NCI-H2227 treated with DMSO at 0.1 percent for 48 hours (cell line): Measurements from ENCODE around the gene LOXHD1.
A peak's percentile ranks its signal among the peaks of the same experiment; 100 is the strongest.

Experiments
- DNase-seq: peaks from one replicate; lab custom pipeline; 2025; lab: John Stamatoyannopoulos, UW

Gene LOXHD1

DNA sequence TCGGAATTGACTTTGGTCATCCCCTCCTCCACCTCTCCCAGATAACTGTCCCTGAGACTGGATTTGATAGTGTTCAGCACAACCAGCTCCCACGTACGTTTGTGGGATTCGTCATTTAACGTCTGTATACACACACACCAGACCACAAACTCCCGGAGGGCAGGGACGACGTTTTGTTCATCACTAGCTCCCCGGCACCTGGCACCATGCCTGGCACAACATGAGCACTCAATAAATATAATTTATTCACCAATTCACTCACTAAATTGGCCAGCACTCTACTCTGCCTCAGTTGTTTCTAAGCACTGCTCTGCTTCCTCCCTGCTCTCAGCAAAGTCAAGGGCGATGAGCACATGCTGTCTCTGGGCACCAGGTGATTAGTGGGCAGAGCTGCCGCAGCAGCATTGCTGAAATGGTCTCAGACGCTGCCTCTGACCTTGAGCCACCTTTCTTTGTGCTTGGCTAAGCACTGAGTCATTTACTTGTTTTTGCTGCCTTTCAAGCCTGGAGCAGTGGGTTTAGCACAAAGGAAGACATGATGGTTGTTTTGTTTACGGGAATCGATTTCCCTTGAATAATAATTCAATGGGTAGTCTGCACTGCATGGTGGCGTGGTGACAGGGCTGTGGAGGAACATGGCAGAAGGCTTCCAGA is 19.3 kb upstream of the LOXHD1 start:
- peak; percentile 80 for DNase-seq

DNA sequence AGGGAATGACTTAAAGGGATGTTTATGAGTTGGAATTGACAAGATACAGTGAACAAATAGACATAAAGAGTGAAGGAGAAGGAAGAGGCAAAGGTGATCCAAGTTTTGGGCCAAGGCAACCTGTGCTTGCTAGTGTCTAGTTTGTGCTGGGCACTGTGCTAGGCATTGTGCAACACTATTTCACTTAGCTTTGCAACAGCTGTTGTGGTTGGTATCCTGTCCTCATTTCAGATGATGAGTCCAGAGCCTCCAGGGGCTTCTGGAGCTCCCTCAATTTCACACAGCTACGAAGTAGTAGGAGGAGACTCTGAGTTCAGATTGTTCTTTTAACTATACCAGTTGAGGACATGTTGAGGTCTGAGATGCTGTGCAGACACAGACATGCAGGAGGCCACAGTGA is 18.1 kb upstream of the LOXHD1 start:
- no peak for DNase-seq

DNA sequence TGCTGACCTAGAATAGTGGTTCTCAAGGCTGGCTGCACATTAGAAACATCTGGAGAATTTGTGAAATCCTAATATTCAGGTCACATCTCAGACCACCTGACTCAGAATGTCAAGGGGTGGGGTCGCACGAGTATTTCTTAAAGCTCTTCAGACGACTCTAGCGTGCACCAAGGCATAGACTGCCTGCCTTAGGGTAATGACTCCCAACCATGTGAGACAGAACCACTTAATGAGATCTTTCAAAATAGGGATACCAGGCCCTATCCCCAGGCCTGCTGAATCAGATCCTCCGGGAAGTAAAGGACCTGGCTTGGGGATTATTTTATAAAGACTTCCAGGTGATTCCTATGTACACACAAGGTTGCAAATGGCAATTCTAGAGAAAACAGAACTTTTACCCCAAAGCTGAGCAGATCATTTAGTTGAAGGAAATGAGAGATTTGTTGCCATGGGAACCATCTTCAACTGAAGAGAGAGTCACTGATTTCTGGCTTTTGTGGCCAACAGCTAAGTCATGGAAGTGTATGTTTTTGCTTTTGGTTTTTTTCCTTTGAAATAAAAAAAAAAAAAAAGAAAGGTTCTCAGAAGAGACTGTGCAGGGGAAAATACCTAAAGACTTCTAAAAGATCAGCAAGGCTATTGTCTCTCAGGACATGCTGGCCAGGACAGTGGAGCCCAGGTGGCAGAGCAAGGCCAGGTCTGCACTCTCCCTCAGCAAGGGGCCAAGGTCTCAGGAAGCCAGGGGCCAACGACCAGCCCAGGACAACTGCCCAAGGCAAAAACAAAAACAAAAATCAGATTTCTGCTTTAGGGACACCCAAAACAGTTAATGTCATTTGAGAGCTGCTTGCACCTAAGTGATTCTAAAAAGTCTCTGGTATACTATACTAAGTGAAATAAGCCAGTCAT is 15.3 kb upstream of the LOXHD1 start:
- DNase-seq = peak; percentile 2

DNA sequence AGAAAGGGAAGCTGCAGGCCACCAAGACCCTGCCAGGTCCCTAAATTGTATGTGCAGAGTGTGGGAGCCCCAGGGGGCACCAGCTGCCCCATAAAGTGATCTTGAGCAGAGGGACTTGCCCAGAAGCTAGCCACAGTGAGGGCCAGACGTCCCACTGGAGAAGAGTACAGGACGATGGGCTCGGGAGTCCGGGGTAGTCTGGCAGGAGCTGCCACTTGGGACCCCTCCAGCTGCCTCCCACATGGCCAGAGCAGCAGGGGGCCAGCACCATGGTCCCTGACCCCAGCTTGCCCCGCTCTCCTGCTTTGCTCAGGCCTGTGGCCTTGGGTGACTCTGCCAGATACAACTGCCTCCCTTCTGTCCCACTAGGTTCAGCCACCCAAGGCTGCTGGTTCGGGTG is 11.7 kb upstream of the LOXHD1 start:
- no peak for DNase-seq

DNA sequence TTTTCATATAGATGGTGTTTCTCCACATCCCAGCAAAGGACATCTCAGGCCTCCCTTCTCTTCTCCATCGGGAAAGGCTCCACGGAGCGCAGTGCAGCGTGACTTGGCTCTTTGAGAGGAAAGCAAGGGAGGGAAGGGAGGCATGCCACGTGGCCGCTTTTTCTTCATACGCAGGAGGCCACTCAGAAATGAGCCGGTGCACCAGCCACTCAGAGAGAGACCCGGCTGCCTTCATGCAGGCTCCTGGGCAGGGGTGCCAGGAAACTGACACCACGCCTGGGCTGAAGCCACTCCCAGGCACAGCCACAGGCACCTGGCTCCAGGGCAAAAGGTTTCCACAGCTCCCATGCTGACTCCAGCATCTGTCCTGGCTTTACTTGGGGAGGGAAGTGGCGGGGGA is 11.1 kb upstream of the LOXHD1 start:
- no peak for DNase-seq

DNA sequence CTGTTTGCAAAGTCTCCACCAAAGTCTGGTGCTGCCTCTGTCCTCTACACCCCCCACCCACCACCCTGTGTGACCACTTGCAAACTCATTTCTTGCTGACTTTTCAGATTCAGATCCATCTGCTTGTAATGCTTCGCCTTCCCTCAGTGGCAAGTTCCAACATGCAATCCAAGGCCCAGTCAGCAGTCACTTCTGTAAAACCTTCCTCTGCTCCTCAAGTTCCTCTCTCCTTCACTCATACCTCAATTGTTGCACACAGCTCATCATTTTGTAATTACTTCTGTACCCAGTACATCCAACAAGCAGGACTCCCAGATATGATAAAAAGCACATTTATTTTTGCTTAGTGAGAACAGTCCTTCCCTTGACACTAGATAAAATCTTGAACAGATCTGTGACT is 6.5 kb upstream of the LOXHD1 start:
- no peak for DNase-seq

DNA sequence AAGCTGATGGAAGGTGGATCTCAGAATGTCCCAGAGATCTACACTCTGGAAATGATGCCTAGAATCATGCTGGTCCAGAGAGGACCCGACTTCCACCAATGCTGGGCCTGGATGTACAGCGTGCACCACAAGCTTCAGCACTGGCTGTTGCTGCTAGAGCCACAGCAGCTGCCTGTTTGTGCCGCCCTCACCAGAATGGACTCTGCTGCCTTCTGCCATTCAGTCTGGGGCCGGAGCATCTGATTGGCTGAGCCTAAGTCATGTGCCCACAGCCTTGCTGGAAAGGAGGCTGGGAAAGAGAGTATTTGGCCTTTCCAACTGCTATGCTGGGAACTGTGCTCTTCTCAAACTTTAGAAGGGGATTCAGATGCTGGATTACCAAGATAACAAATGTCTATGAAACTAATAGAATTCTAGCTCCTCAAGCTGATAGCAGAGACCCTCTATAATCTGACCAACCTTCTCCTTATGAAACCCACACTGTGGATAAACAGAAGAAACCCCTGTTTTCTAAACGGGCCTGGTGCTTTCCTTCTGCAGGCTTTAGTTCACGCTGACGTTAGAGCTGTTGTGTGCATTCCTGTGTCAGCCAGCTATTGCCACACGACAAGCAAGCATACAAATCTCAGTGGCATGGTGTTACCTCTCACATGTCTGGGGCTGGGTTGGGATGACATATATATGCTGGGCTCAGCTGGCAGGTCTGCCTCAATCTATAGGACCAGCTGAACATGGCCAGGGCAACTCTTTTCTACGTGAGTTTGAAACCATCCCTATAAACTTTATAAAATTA is 4.1 kb upstream of the LOXHD1 start:
- peak; percentile 33 for DNase-seq

DNA sequence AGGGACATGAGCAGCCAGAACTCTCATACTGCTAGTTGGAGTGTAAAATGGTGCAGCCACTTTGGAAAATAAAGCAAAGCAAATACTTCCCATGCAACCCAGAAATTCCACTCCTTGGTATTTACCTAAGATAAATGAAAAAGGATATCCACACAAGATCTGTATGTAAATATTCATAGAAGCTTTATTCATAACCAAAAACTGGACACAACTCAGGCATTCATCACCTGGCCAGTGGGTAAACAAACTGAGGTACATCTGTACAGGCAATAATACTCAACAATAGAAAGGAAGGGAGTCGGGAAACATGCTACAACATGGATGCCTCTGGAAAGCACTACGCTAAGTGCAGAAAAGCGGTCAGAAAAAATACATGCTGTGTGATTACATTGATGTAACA is 2.5 kb upstream of the LOXHD1 start:
- no peak for DNase-seq

DNA sequence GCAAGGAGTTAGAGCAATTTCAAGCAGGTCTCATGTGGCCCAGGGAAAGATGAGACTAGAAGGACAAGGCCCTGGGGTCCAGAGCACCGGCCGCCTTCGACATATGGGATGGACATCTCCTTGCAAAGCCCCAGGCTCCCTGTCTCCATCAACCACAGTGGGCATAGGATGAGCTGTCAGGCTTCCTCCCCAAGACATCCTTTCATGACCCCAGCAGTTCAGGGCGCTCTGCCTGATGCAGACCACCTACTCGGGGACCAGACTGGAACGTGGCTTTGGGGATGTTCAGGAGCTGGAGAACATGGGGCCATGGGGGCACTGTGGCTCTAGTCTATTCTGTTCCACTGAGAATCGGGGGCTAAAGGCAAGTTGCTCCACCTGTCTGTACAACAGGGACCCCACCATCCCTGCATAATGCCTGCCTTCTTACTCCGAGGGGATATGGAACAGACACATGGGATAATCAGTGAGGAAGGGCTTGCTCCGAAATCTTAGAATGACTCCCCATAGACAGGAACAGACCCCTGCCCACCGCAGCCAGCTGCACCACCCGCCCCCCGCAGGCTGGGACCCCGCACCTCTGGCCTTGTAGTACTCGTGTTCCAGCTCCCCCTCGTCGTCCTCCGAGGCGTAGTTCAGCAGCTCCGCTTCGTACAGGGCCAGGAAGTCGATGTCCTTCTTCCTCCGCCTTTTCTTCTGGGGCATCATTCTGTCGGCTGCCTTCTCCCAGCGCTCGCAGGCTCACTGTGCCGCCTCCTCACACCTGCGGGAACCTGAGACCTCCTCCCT is 500 bp downstream of the LOXHD1 start:
- no peak for DNase-seq

DNA sequence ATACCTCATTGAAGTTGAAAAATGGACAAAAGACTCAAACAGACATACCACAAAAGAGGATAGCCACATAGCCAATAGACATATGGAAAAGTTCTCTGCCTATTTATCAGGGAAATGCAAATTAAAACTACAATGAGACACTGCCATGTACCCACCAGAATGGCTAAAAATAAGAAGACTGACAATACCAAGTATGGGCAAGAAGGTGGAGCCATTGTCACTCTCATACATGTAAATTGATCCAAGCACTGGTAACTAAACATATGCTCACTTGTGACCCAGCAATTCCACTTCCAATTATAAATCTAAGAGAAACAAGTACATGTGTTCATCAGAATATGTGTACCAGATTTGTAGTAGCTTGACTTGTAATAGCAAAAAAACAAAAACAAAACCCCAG is 4.6 kb downstream of the LOXHD1 start:
- DNase-seq = no peak

DNA sequence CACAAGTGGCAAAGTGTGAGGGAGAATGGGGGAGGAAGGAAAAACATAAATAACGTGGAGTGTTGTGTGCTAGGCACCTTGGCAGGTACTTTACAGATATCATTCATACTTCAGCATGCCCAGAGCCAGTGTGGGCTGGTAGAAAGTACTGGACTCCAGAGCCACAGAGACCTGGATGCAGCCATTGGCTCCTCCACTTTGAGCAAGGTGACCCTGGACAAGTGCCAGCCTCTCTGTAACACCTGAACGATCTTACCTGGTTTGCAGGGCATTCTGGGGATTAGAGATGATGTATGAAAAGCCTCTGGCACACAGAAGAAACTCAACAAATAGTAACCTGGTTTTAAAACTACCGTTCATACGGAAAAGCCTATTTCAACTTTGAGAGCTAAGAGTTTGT is 6.3 kb downstream of the LOXHD1 start:
- DNase-seq = no peak

DNA sequence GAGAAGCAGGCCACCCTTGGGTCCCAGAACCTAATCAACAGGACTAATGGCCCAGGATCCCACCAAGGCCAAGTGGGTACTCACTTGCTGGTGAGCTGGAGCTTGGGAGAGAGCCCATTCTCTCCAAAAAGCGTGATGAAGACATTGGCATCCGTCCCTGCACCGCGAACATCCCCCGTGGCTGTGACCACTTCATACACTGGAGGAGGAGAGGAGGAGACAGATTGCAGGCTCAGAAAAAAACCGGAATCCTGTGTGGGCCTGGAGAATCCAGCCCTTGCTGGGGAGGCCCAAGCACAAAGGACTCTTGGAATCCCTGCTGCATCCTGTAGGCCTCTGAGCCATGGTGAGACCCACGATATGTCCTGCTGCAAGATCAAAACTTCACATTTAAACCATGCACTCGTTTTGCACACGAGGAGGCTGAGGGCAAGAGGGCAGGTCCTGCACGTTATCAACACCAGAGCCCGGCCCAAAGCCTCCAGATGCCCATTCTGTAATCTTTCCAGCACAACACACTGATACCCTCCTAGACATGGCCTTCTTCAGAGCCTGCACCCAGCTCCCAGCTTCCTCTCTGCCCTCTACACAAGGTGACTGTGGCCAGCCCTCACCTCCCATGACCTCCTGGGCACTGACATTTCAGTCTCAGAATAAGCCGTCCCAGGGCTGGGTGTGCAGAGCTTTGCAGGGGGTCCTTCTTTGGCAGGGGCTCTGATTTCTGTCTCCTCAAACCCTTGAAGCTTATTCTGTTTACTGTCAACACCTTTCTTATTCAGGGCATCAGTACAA is 7.8 kb downstream of the LOXHD1 start:
- no peak for DNase-seq

DNA sequence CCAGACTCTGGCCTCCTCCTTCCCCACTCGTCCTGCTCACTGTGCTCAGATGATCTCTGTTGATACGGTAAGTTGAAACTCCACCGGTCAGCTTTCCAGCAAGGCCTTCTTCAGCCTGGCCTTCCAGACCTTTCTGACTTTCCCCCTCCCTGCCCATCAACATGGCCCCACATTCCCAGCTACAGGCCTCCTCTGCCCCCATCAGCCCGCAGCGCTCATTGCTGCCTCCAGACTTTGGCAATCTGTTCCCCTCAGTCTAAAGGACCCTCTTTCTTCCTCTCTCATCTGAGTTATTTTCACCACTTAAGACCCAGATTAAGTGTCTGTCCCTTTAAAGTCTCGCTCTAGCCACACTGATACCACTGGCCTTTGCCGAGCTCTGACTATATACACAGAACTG is 10.6 kb downstream of the LOXHD1 start:
- no peak for DNase-seq

DNA sequence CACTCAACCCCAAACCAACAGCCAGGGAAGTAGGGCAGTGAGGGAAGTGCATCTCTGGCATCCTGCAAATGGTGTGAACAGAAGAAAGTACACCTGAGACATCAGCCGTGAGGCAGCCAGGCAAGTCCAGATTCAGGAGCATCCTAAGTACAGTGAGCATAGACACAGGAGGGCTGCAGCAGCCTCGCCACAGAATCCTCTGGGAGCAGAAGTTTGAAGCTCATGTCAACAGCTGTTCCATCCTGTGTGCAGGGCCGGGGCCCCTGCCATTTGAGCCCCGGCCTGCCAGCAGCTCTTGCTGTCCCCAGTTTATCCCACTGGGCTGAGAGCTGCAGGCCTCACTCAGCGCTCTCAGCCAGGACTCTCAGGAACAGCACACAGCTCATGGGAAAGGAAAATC is 14.5 kb downstream of the LOXHD1 start:
- no peak for DNase-seq

DNA sequence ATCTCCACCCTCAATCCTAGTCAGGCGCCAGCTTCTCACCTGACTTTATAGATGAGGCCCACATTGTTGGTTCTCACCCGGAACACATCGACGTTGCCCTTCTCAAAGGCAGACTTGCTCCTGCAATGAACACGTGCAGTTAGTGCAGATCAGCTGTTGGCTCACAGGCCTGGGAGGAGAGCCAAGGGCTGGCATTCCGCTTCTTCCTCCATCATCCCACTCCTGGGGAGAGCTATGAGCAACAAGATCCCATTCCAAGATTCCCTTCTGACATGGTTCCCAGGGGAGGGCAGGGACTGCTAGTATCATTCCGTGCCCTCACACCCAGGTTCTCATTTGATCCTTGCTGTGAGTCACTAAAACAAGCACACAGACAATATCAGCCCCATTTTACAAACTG is 15.1 kb downstream of the LOXHD1 start:
- no peak for DNase-seq

DNA sequence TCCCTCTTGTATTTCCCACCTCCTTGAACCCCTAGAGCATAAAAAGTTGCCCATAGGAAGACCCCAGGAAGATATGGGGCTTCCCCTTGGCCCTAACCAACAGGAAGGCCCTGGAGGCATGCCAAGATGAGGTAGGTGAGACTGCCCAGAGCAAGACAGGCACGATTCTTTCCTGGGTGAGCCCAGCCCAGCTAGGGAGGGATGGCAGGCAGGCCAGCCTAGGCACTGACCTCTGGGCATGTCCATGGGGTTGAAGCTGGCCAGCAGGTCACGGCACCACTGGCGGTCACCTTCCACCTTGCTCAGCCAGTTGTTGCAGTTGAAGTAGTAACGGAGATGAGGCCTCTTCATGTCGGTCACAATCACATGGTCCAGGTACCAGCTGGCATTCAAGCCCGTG is 17.6 kb downstream of the LOXHD1 start:
- no peak for DNase-seq

DNA sequence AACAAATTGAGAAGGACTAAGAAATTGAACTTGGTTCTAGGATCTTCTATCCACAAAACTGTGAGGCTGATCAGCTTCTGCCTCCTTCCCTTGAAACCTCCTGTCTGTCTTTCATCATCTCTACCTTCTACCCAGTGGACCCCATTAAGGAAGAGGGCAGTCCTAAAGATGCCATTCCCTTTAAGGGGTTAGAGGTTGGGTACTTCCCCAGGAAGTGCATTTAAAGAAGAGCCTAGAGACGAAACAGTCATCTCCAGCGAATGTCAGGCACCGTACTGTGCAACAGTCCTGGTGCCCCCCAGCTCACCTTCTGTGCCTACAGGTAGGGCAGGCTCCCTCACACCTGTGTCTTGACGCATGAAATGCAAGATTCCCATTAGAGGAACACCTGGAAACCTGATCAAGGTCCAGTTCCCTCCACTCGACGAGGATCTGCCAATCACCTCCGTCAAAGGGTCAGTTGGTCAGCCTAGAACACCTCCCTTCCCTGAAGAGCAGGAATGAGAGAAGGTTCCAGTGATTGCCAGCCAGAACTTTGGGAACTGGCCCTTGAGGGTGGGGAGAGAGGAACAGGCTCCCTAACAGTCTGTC is 20.9 kb downstream of the LOXHD1 start:
- DNase-seq = no peak

DNA sequence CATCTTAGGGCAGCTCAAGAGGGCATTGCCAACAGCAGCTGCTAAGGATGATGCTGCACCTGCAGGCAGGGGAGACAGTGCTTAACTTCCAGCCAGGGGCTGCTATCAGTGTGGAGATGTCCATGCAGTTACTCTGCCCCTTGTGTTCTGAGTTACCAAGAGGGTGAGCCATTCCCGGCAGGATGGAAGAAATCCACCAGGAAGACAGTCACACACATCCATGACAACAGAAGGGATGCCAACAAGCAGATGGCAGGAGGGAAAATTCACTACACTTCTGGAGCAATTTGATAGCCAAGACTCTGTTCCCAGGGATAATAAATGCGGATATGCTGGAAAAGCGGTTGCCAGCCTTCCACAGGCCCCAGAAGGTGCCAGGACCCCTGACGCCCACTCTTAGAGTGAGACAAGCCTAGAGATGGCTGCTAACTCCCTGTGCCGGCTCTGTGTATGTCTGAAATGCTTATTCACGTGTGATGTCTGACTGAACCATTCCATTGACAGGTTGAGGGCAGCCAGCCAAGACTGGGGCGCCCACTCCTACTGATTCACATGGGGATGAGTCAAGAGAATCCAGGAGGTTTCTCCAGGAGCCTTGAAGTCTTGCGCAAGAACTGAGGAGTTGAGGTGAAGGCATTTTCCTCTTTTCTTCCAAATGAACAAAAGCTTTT is 24.5 kb downstream of the LOXHD1 start:
- DNase-seq = no peak

DNA sequence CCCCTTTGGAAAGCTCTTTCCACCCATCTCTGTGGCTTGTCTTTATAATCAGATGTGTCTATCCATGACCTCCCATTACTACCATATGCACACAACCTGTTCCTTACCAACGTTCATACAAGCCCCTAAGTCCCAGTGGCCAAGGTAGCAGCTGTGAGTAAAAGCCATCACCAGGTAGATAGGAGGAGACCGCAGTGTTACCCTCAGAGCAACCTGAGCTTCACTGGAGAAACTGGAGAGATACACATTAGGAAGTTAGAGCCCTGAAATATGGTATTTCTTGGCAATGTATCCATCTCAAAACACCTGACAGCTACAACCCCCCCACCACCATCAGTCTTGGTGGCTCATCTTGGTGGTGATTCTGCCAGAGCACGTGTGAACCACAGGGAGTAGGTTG is 26.0 kb downstream of the LOXHD1 start:
- no peak for DNase-seq

DNA sequence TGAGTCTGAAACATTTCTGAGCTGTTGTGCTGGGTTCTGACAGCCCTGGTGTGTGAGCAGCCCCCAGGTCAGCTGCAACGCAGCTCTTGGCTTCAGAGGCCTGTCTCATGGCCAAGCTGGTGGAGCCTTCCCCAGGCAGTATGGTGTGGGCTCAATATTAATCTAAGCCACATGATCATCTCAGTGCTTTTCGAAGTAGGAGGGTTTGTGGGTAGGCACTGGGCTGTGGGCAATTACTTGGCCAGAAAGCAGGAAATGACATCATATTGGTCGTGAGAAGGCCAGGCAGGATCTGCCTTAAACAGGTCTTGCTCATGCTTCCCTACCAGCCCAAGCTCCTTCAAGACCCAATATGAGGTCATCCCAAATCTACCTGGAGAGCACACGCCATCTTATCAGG is 26.9 kb downstream of the LOXHD1 start:
- DNase-seq = no peak
